Adrenal gland (tissue), 5 donors: ENCODE results near the gene RPS6KA2.

Experiments used
- CTCF ChIP-seq, 6 experiments: fragments of 450-650 bp in 4 of 6; fragments of 200-600 bp in 2 of 6; sonication (generic) in 1 of 6; IDR thresholded peaks; 1 replicate in 5 of 6; 2 replicates in 1 of 6; pipeline versions ENCODE4 v1.5.1 to v1.8.0; 2016 to 2021; ENCODE audit warnings: antibody characterized with exemption in 6 of 6, mild to moderate bottlenecking in 2 of 6, moderate library complexity in 1 of 6
- POLR2A ChIP-seq, 2 donors: fragments of 450-650 bp; IDR thresholded peaks; one replicate each; pipeline ENCODE4 v1.6.1; 2017; ENCODE audit warnings: antibody characterized with exemption in 2 of 2, mild to moderate bottlenecking in 2 of 2, moderate library complexity in 1 of 2
- donor health status: DM: no; HTN: no; CAD: no.

- TF ChIP-seq POLR2A (IDR thresholded peaks at IDR 0.05) (no peak), CTCF (IDR thresholded peaks at IDR 0.05) (no peak)
Observed at GRCh38 chr6:166632731-166633130, 5.7 kb upstream of the RPS6KA2 start.
